Inflammatory macrophage (primary cell): ENCODE results near the gene KCNH8.

ENCODE experiments used
- DNase-seq, 2 donors: peaks; one replicate each; pipeline ENCODE4 v3.0.0-alpha.2; 2020 to 2022

The KCNH8 gene

DNA sequence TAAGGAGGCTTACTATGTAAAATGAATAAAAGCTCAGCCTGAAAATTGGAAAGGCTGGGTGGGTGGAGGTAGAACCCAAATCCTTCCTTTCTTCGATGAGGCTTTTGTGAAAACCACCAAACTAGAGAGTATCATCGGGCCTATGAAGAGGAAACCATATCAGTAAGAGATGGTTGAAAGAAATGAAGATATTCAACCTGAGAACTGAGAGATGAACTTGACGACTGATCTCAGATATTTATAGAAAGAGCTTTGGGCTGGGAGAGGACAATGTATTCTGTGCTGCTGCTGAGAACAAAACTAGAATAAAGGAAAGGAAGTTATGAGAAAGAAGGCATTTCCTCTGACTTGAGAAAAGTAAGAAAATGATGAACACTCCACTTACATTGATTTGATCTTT, 236.6 kb downstream of the KCNH8 start:
- no peak for DNase-seq

- DNase-seq: no peak
These were observed 243.8 kb downstream of the KCNH8 start for GRCh38 chr3:19392150-19392549.

GRCh38 chr3:19394946-19395345, 246.6 kb downstream of the KCNH8 start:
- DNase-seq: no peak

DNA sequence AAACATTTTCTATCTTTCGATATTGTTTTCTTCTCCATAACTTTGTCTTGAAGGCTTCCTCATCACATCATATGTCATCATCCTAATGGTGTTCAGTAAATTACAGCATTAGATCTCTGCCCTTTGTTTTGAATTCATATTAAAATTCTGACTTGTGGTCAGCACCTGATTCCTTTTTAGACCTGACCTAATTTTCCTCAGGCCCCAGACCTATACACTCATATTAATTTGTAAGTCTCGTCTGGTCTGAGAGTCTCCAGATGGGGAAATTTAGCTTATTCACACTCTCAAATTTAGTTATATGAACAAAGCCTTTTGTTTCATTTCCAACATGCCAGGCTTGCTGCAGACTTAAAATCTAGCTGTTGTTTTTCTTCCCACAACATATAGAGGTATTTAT, 248.4 kb downstream of the KCNH8 start:
- no peak for DNase-seq

DNA sequence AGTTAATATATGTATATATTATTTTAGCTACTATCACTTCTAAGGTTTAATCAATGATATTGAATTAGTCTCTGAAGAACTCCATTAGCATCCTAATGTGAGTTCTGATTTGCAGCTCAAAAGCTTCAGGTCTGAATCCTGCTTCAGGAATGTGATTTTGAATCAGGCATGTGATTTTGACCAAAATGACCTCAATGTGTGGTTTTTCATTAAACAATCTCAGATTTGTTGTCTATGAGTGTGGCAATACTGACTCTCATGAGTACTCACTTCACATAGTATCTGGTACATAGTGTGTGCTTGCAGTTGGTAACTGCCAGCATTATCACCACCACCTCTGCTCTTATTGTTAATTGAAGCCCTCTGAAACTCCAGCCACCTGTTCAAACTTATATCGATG, 251.0 kb downstream of the KCNH8 start:
- DNase-seq: no peak

GRCh38 chr3:19399836-19400235, 251.5 kb downstream of the KCNH8 start:
- no peak for DNase-seq

- no peak for DNase-seq
These were observed 271.8 kb downstream of the KCNH8 start for GRCh38 chr3:19420159-19420558.

DNA sequence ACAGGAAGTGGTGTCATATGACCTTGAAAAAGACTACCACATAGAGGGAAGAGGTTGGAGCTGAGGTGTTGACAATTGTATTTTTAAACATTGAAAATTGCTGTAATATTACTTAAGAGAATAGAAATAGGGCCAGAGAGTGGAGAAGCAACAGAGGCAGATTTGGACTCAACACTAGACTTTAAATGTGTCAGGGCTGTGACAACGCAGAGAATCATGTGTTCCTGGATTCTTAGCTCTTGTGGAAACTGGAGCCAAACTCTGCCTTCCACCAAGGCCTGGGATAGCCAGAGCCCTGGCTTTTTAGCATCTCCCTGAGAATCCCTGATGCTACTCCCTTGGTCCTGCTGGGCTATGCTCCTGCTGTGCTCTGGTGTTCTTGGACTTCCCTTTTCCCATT, 277.5 kb downstream of the KCNH8 start:
- no peak for DNase-seq

- no peak for DNase-seq
These were observed 279.3 kb downstream of the KCNH8 start for GRCh38 chr3:19427422-19428149.

DNA sequence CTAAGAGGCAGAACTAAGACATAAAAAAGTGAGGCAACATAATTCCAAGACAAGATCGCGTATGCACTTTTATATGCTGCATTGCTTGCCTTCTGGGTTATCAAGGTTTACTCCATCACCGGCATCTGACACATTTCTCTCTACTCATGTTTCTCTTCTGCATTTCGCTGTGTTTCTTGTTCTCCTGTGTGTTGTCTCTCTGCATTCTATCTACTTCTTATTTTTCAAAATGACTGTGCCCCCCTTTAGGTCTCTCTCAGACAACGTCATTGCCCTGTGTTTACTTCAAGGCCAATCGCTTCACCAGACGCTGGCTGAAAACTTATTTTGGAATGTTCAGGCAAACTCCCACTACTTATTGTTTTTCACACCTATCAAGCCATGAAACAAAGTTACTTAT, 280.4 kb downstream of the KCNH8 start:
- DNase-seq: no peak

DNA sequence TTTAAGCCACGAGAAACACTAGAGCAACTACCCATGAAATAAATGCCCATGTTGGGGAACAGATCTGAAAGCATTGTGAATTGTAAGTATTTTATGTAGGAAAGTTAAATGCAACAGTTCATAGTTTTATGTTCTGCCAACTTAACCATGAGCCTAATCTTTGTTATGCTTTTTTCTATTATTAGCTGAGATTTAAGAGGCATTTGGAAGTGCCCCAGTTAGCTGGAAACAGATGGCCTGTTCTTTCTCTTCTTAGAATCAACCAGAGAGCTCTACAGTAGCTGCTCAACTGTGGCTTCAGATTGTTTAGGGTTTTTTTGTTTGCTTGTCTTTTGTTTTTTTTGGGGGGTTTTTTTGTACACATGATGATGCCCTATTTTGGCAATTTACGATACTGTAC, 284.4 kb downstream of the KCNH8 start:
- DNase-seq: no peak

DNA sequence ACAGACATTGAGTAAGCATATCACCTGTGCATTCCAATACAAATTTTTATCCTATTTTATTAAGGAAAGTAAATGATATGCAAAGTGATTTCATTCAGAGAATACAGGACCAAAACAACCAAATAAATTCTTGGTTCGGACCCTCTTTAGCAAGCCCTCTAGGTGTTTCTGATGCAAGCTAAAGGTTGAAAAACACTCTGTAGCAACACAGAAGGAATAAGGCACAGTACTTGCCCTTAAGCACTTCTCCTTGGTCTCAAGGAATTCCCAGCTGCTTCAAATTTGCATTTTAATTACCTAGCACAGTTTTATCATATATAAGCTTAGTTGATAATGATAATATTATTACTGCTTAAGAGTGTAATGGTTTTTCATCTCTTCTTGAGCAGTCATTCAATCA, 288.4 kb downstream of the KCNH8 start:
- DNase-seq: no peak

GRCh38 chr3:19439944-19440343, 291.6 kb downstream of the KCNH8 start:
- no peak for DNase-seq

- no peak for DNase-seq
These were observed 297.8 kb downstream of the KCNH8 start for GRCh38 chr3:19446138-19446537.

DNA sequence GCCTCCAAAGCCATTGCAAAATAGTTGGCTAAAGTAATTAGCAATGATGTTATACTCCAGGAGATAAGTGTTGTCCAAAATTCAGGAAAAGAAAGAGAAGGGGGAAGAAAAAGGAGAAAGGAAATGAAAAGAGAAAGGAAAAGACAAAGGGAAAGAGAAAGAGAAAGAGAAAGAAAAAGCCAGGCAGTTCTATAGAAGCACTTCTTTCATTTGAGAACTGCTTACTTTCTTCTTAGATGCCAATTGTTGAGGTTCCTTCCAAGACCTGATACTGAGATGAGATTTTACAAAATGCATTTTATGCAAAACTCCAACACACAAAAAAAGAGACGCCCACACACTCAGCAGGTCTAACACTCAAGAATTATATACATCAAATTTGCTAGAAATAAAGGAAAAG, 298.4 kb downstream of the KCNH8 start:
- no peak for DNase-seq

DNA sequence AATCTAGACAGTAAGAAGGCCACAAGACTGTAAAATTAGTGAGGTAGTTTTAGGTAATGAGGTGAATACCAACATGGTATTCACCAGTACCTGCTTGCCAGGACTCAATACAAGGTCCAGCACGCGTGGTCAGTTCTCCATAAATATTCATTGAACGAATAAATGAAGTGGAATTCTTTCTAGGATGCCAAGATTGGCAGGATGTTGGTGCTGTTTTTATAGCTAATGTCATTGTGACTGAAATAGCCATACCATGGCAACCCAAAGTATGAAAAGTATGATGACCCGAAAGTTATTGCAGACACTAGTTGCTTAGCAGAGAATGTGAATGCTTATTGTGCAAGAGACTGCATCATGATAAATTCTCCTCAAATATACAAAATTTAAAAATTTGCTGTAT, 307.2 kb downstream of the KCNH8 start:
- no peak for DNase-seq

DNA sequence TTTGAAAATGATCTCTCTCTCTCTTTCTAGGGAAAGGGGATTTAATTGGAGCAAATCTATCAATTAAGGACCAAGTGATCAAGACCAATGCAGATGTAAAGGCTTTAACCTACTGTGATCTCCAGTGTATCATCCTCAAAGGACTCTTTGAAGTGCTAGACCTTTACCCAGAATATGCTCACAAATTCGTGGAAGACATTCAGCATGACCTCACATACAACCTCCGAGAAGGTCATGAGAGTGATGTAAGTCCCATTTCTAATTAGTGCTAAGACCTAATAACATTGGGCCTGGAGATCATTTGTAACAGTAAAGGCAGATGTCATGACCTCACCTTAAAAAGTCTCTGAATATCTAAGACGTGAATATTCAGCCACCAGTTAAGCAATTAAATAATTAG, 308.4 kb downstream of the KCNH8 start:
- no peak for DNase-seq

DNA sequence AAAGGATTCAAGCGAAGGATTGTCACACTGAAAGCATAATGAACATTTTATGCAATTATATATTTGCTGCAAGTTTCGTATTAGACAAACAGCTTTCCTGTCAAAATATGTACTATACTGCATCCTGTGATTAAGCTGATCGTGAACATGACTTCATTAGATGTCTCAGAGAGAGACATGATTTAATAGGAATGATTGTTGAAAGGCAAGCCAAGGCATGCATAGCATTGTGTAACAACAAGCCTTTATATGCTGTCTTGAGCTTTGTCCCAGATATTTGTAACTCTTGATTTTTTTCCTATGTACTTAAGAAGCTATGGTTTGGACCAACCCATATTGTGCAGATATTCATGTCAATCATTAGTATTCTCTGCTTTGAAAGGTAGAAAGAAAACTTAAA, 309.1 kb downstream of the KCNH8 start:
- DNase-seq: no peak

DNA sequence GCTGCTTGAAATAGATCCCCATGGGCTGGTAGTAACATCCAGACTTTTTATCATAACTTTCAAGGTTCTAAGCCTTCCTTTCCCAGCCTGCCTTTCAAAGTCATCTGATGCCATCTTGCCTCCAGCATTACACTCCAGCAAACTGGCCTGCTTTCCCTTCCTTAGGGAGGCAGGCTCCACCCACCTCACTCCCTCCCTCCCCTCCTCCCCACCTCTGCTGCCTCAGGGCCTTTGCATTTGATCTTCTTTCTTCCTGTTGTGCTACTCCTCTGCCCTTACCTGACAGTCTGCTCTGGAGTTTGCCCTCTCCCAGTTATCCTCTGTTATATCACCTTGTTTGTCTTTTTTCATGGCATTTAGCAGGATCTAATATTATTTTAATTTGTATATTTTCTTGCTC, 319.5 kb downstream of the KCNH8 start:
- no peak for DNase-seq

DNA sequence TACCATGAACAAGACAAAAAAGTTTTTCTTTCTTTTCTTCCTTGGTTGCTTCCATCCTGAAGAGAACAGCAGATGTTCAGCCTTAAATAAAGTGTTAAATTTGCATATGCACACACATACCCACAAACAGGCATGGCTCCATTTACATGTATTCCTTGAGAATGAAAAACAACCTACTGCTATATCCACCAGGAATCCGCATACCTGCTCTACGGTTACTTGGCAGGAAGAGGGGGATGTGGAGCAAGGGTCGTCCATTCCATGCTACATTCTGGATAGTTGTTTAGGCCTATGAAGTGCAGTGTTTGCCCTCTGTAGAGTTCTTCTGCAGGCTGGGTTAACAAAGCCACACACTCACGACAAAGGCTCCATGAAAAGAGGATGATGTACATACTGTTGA, 322.8 kb downstream of the KCNH8 start:
- no peak for DNase-seq

DNA sequence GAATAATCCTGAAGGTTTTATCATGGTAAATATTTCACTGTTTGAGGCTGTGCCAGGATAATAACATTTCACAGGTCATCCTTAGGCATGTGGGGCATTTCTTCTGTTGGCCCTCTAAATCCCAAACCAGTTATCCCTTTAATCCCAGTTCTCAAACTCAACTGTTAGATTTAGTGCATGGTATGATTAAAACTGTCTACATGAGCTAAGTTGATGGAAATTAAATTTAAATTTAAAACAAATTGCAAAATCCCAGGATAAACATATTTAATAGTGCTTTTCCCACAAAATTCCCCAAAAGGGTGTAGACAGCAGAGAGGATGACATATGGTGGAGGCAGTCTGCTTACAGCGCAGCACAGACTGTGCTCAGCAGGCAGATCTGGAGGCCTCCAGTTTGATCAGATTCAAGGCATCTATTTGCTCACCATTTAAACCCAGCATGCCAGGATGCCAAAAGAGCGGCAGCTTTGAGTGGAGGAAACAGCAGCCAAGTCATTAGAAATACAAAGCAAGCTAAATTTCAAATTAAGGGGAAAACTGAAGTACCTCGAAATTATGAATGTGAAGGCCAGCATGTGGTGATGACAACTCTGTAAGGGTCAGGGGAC, 325.8 kb downstream of the KCNH8 start:
- no peak for DNase-seq

DNA sequence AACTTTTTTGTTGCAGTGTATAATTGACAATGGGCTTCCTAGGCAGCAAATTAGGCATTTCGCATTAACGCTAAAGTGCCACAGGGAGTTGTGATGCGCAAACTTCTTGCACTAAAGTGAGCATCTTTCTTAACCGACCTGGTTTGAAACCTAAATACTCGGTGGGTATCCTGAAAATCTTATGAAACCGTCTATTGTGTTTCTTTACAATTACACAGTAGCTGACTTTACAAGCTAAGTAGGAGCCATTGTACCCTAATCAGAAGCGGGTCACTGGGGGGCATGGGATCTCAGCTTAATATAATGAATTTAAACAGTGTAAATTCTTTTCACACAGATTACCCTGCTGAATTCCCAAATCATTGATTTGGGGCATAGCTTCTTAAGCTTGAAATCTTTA, 328.0 kb downstream of the KCNH8 start:
- DNase-seq: no peak

DNA sequence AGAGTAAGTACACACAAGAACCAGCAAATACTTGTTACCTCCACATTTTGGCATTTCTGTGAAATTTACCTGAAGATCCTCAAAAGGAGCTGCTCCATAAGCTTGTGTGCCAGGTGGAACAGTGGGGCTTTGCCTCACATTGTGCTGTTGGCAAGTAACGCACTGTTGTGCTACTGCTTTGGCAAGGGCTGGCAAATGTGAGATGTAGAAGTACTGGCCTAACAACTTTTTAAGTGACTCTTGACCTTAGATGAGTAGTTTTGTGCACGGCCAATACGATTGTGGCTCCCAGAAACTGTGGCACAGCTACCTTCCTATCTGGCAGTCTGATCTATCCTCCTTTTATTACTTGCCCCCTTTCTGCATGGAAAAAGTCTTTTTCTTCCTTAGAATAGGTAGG, 337.0 kb downstream of the KCNH8 start:
- no peak for DNase-seq

GRCh38 chr3:19487386-19487785, 339.1 kb downstream of the KCNH8 start:
- DNase-seq: no peak

- no peak for DNase-seq
These were observed 340.6 kb downstream of the KCNH8 start for GRCh38 chr3:19488939-19489338.
